ENCODE measurements around the gene ZSWIM3. TPM values are rescaled to one million over a fixed set of nuclear protein-coding genes. Genes with fewer than 3 reads are reported as not detected.

Gene ZSWIM3
- total and polyA plus RNA-seq, 2 of the 8 experiments (the other 6 are each of a cell fraction or from before 2014, with no cell fraction given): 5.5 to 6.9 TPM

GRCh38 chr20:45817376-45818194 lies 39.8 kb upstream of the ZSWIM3 start:
- Histone ChIP-seq H3K18ac (ENCODE audit: extremely low read depth, low read length) (no peak overlapping the region), H3K27ac (ENCODE audit: low read depth, low read length) (no peak overlapping the region), H2BK5ac (ENCODE audit: low read depth, low read length) (no peak overlapping the region), H3K23ac (ENCODE audit: insufficient read length) (no peak overlapping the region), H2BK120ac (replicated peaks; ENCODE audit: low read depth, low read length) (no peak overlapping the region), H3K4me3 (ENCODE audit: extremely low read depth in 1 of 4, insufficient read depth in 2 of 4, low read depth in 3 of 4, low read length in 4 of 4) (no peak overlapping the region), H3K56ac (replicated peaks; ENCODE audit: insufficient read length, low read depth, low read length) (no peak overlapping the region), H3K4me1 (replicated peaks in 1 of 4; ENCODE audit: control insufficient read depth in 3 of 4, insufficient read depth in 4 of 4, low read length in 3 of 4) (peaks cover 0 to 4% (median 2%) of the 10 kb centered on the region in 4 experiments; a peak in 3 of 7 replicates), H3K27me3 (replicated peaks in 1 of 4; ENCODE audit: control insufficient read depth in 3 of 4, extremely low read depth in 1 of 4, insufficient read depth in 3 of 4, low read length in 3 of 4) (no peaks in the 10 kb centered on the region), H3K4ac (replicated peaks; ENCODE audit: insufficient read length, low read depth, low read length) (no peak overlapping the region), H3K23me2 (ENCODE audit: low read depth, low read length) (peaks cover 9% of the 10 kb centered on the region; the same call in 1 of the 2 replicates), H3K79me1 (ENCODE audit: low read depth, low read length) (peaks cover 5% of the 10 kb centered on the region), H2AK5ac (ENCODE audit: low read depth, low read length) (no peak overlapping the region), H4K91ac (replicated peaks; ENCODE audit: insufficient read length, low read length) (no peak overlapping the region), H2BK12ac (ENCODE audit: low read depth, low read length) (no peak overlapping the region), H4K20me1 (replicated peaks in 1 of 2; ENCODE audit: control insufficient read depth in 1 of 2, insufficient read depth in 2 of 2, low read length in 2 of 2) (peaks cover 5 to 7% of the 10 kb centered on the region in 2 experiments), H4K8ac (ENCODE audit: extremely low read depth, insufficient read depth, low read length) (no peak overlapping the region), H3K9ac (replicated peaks in 1 of 4; ENCODE audit: extremely low read depth in 1 of 4, low read depth in 3 of 4, low read length in 3 of 4) (no peak overlapping the region), H3K4me2 (ENCODE audit: insufficient read depth in 1 of 2, low read depth in 2 of 2, low read length in 2 of 2) (no peak overlapping the region), H3K36me3 (ENCODE audit: control insufficient read depth in 2 of 4, insufficient read depth in 4 of 4, low read length in 3 of 4) (peaks cover 16 to 38% (median 25%) of the 10 kb centered on the region in 4 experiments), H2BK15ac (ENCODE audit: low read length) (no peak overlapping the region), H2BK20ac (ENCODE audit: low read length) (no peak overlapping the region), H2AFZ (ENCODE audit: low read length) (no peak overlapping the region), H3K14ac (ENCODE audit: insufficient read length) (no peak overlapping the region), H3K9me3 (ENCODE audit: insufficient read depth in 2 of 2, low read depth in 1 of 2, low read length in 1 of 2) (no peaks in the 10 kb centered on the region), H3K79me2 (ENCODE audit: control insufficient read depth in 1 of 2, insufficient read depth in 2 of 2, low read length in 2 of 2) (peaks cover 7 to 19% of the 10 kb centered on the region in 2 experiments), H4K5ac (ENCODE audit: insufficient read length, low read depth, low read length) (no peak overlapping the region)
- FAIRE-seq (no peak), DNase-seq (ENCODE audit: low read depth in 1 of 2, low spot score in 2 of 2) (no peak)
- ChIA-PET POLR2A (ENCODE audit: partially characterized antibody) (interaction anchor here (0.6 to 10.4 kb wide), 17 partner anchors 9 to 342 kb away, joined by 3 to 96 read pairs (median 4); partner anchors contain the start of genes ACOT8, SNX21, TNNC2 and ZSWIM3), CTCF (ENCODE audit: partially characterized antibody) (interaction anchor here (0.9 to 2.5 kb wide), 5 partner anchors 16 to 153 kb away, joined by 3 to 13 read pairs (median 5); no protein-coding TSS in a partner anchor)
- WGBS, 2 experiments (ENCODE audit: extremely low coverage in 1 of 2, insufficient coverage in 1 of 2, insufficient read length in 1 of 2, insufficient replicate concordance in 2 of 2, low coverage in 1 of 2, low lambda C conversion rate in 2 of 2, missing lambda C conversion rate in 1 of 2): 81% methylated on average over 9 of the region's 9 CpGs; no CpG with 5 or more reads in 1 of the 2 experiments
- TF ChIP-seq POLR2AphosphoS5 (IDR thresholded peaks at IDR 0.05; ENCODE audit: low read depth, low read length) (peak; percentile 38; the same call in 1 of the 2 replicates), CTCF (IDR thresholded peaks at IDR 0.05; ENCODE audit: control extremely low read depth in 1 of 3, insufficient read depth in 1 of 3, low read depth in 1 of 3, low read length in 3 of 3) (no peak), USF2 (IDR thresholded peaks at IDR 0.05; ENCODE audit: low read length) (no peak), ASH2L (IDR thresholded peaks at IDR 0.05; ENCODE audit: low read length) (no peak), GABPA (IDR thresholded peaks at IDR 0.05; ENCODE audit: borderline replicate concordance, insufficient read depth, low read length) (no peak), FOSL1 (IDR thresholded peaks at IDR 0.05; ENCODE audit: insufficient read depth, low read depth, low read length) (no peak), CEBPB (IDR thresholded peaks at IDR 0.05; ENCODE audit: low read depth, low read length) (no peak), SP2 (IDR thresholded peaks at IDR 0.05; ENCODE audit: low read length) (no peak)
